GM23248 (cell line): Measurements from ENCODE around the gene CLDN18. TPM values are rescaled to one million over a fixed set of nuclear protein-coding genes. Genes with fewer than 3 reads are reported as not detected.
A peak's percentile ranks its signal among the peaks of the same experiment; 100 is the strongest.

Source experiments
- DNase-seq: peaks from one replicate; pipeline ENCODE4 v3.0.0-alpha.2; 2015
- H2AFZ ChIP-seq: fragments of 200-600 bp; sonication (generic); 2 replicates; pipeline ENCODE4 v1.6.1; 2016; ENCODE audit warnings: antibody characterized with exemption
- H3F3A ChIP-seq: fragments of 200-600 bp; sonication (generic); 2 replicates; pipeline ENCODE4 v1.6.1; 2016; ENCODE audit warnings: mild to moderate bottlenecking, antibody characterized with exemption, mixed run types; ENCODE audit not compliant: insufficient read depth
- H3K27ac ChIP-seq: fragments of 200-600 bp; sonication (generic); 2 replicates; pipeline ENCODE4 v1.5.1; 2016; ENCODE audit warnings: mild to moderate bottlenecking
- H3K27me3 ChIP-seq: fragments of 200-600 bp; sonication (generic); replicated peaks from 2 replicates; pipeline ENCODE4 v1.6.1; 2016; ENCODE audit warnings: mild to moderate bottlenecking; ENCODE audit not compliant: insufficient read depth
- H3K36me3 ChIP-seq: fragments of 200-600 bp; sonication (generic); 2 replicates; pipeline ENCODE4 v1.6.1; 2016; ENCODE audit warnings: low read depth, mild to moderate bottlenecking
- H3K4me1 ChIP-seq: fragments of 200-600 bp; sonication (generic); 2 replicates; pipeline ENCODE4 v1.6.1; 2016; ENCODE audit warnings: mild to moderate bottlenecking; ENCODE audit not compliant: insufficient read depth
- H3K4me2 ChIP-seq: fragments of 200-600 bp; sonication (generic); one replicate; pipeline ENCODE4 v1.6.1; 2016; ENCODE audit warnings: mild to moderate bottlenecking; ENCODE audit not compliant: unreplicated experiment
- H3K4me3 ChIP-seq: fragments of 200-600 bp; sonication (generic); 2 replicates; pipeline ENCODE4 v1.5.1; 2016; ENCODE audit warnings: mild to moderate bottlenecking
- H3K79me2 ChIP-seq: fragments of 200-600 bp; sonication (generic); 2 replicates; pipeline ENCODE4 v1.6.1; 2016; ENCODE audit warnings: mild to moderate bottlenecking; ENCODE audit not compliant: insufficient read depth
- H3K9ac ChIP-seq: fragments of 200-600 bp; sonication (generic); 2 replicates; pipeline ENCODE4 v1.6.1; 2016; ENCODE audit warnings: mild to moderate bottlenecking
- H3K9me2 ChIP-seq: fragments of 200-600 bp; sonication (generic); 2 replicates; pipeline ENCODE4 v1.6.1; 2016; ENCODE audit warnings: mixed run types, mild to moderate bottlenecking, moderate library complexity; ENCODE audit not compliant: insufficient read depth
- H3K9me3 ChIP-seq: fragments of 200-600 bp; sonication (generic); one replicate; pipeline ENCODE4 v1.6.1; 2017; ENCODE audit warnings: low read depth
- H4K20me1 ChIP-seq: fragments of 200-600 bp; sonication (generic); 2 replicates; pipeline ENCODE4 v1.6.0; 2016; ENCODE audit not compliant: insufficient read depth
- EZH2 ChIP-seq: fragments of 200-600 bp; sonication (generic); IDR thresholded peaks from 2 replicates; pipeline ENCODE4 v1.6.1; 2018; ENCODE audit warnings: antibody characterized with exemption, mild to moderate bottlenecking; ENCODE audit not compliant: insufficient read depth, poor library complexity, severe bottlenecking
- EZH2phosphoT487 ChIP-seq: fragments of 200-600 bp; sonication (generic); IDR thresholded peaks from 2 replicates; pipeline ENCODE4 v1.6.1; 2018; ENCODE audit warnings: antibody characterized with exemption, moderate library complexity, mild to moderate bottlenecking, low read depth; ENCODE audit not compliant: insufficient read depth
- WGBS, 2 experiments: methylation state at CpG; one replicate each; pipeline ENCODE4 v1.1.6; 2015 to 2017; ENCODE audit warnings: low lambda C conversion rate in 2 of 2, low coverage in 1 of 2; ENCODE audit errors: missing lambda C conversion rate in 2 of 2; 5-methylcytosine and 5-hydroxymethylcytosine counted together
- in situ Hi-C: fragments of 300-500 bp; cut with MboI; formaldehyde crosslinking; loops from 2 replicates; pipeline ENCODE4 v1.15.0; 2020
- polyA plus RNA-seq: library from polyadenylated mRNA; unstranded; fragments of >200 nt; fragmentation: Nextera tagmentation; extraction: Ambion mirVana; gene quantifications from 2 replicates; pipeline ENCODE4 v1.2.1, GENCODE V29; 2016
- total RNA-seq: library from RNA; depleted of rRNA; stranded (reverse); fragments of >200 nt; shearing (Covaris generic); gene quantifications from 2 replicates; pipeline ENCODE4 v1.2.3, GENCODE V29; 2014

The CLDN18 gene
- total and polyA plus RNA-seq, 2 experiments from 2014 or later = 0.18 TPM; not detected in 1

DNA sequence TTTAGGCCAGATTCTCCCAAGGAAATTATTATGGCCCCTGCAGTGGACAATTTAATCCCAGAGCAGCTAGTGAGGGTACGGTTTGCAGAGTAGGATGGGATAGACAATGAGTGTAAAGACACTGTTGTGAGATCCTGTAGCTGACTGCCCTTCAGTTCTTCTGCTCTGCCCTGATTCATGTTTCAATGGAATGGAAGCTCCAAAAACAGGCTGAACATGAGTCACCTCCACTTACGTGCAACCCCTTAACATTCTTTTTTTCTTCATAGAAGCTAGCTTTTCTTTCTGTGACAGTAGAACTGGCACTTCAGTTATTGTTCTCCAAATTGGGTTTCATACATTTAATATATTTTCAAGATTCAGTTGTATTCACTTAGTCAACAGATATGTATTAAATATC lies 32.1 kb downstream of the CLDN18 start:
- in situ Hi-C loops = no loop called here
- TF ChIP-seq EZH2 (no peak), EZH2phosphoT487 (no peak)
- no peak overlapping the region for H2AFZ ChIP-seq
- peak; percentile 91 for DNase-seq
- H3K4me2 ChIP-seq = peak overlapping the region; percentile 46
- peak overlapping the region; percentile 29; the same call in 1 of the 2 replicates for H3K9ac ChIP-seq
- H3K4me3 ChIP-seq = 0 out of 2 replicates have a peak overlapping the region, but pooled peaks have one; percentile 7
- no peaks in the 10 kb centered on the region for H3K36me3 ChIP-seq
- WGBS, 2 experiments = 31 to 38% methylated on average over 2 of the region's 2 CpGs
- no peaks in the 10 kb centered on the region for H3K79me2 ChIP-seq
- no peaks in the 10 kb centered on the region for H3K9me2 ChIP-seq
- peak overlapping the region; percentile 90 for H3K27ac ChIP-seq
- H3K9me3 ChIP-seq = no peaks in the 10 kb centered on the region
- H4K20me1 ChIP-seq = no peaks in the 10 kb centered on the region
- no peaks in the 10 kb centered on the region for H3K27me3 ChIP-seq
- peaks cover 46% of the 10 kb centered on the region for H3F3A ChIP-seq
- H3K4me1 ChIP-seq = peaks cover 35% of the 10 kb centered on the region

- H3K4me2 ChIP-seq = peak overlapping the region; percentile 75
- H3K27me3 ChIP-seq = no peaks in the 10 kb centered on the region
- H3K9me3 ChIP-seq = no peaks in the 10 kb centered on the region
- peak overlapping the region; percentile 90 for H3K27ac ChIP-seq
- H3K4me3 ChIP-seq = peak overlapping the region; percentile 50
- H3K9me2 ChIP-seq = no peaks in the 10 kb centered on the region
- TF ChIP-seq EZH2phosphoT487 (no peak), EZH2 (no peak)
- H3K36me3 ChIP-seq = peaks cover 2% of the 10 kb centered on the region; the same call in 1 of the 2 replicates
- H3K9ac ChIP-seq = peak overlapping the region; percentile 53; the same call in 1 of the 2 replicates
- no peaks in the 10 kb centered on the region for H3K79me2 ChIP-seq
- H2AFZ ChIP-seq = peak overlapping the region; percentile 71; the same call in 1 of the 2 replicates
- H4K20me1 ChIP-seq = no peaks in the 10 kb centered on the region
- peaks cover 35% of the 10 kb centered on the region for H3K4me1 ChIP-seq
- peak; percentile 92 for DNase-seq
- in situ Hi-C loops = no loop called here
- WGBS, 2 experiments = 41 to 42% methylated on average over 3 of the region's 3 CpGs
- H3F3A ChIP-seq = peaks cover 51% of the 10 kb centered on the region
These were observed 33.5 kb downstream of the CLDN18 start for GRCh38 chr3:138043266-138044029.

DNA sequence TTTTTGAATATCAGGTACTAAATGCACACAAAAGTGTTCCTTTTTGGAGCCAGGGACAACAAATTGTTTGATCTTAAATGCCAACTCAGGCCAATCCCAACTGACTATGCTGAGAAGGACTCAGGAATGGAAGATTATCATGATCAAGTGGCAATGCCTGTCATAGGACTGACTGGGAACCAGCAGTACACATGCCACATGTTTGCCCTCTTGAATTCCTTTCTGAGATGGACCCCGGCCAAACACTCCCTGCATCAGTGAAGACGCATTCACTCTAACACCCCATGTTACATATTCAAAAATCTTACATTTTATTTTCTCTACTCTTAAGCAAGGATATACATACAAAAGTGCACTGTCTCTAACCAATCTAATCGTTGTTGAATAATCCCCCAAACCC lies 36.1 kb downstream of the CLDN18 start:
- Histone ChIP-seq H3K36me3 (peaks cover 3% of the 10 kb centered on the region; the same call in 1 of the 2 replicates), H4K20me1 (no peaks in the 10 kb centered on the region), H3K4me1 (peaks cover 41% of the 10 kb centered on the region), H3K27ac (no peak overlapping the region), H3K27me3 (no peaks in the 10 kb centered on the region), H3K4me3 (no peak overlapping the region), H3F3A (peaks cover 60% of the 10 kb centered on the region), H3K9me2 (no peaks in the 10 kb centered on the region), H3K79me2 (no peaks in the 10 kb centered on the region), H3K9ac (no peak overlapping the region), H3K9me3 (no peaks in the 10 kb centered on the region), H3K4me2 (no peak overlapping the region), H2AFZ (no peak overlapping the region)
- TF ChIP-seq EZH2phosphoT487 (no peak), EZH2 (no peak)
- in situ Hi-C loops = no loop called here
- 80 to 88% methylated on average over 3 of the region's 3 CpGs for WGBS, 2 experiments
- DNase-seq = no peak

- in situ Hi-C loops = no loop called here
- no peak overlapping the region for H2AFZ ChIP-seq
These were observed 37.0 kb downstream of the CLDN18 start for GRCh38 chr3:138046955-138047354.

More at GRCh38 chr3:138046955-138047354, 37.0 kb downstream of the CLDN18 start:
- H3K79me2 ChIP-seq = no peaks in the 10 kb centered on the region
- peak; percentile 16 for DNase-seq
- H3F3A ChIP-seq = peaks cover 51% of the 10 kb centered on the region
- no peak overlapping the region for H3K4me2 ChIP-seq
- H3K9me2 ChIP-seq = no peaks in the 10 kb centered on the region
- H3K4me3 ChIP-seq = no peak overlapping the region
- 68 to 73% methylated on average over 3 of the region's 3 CpGs for WGBS, 2 experiments
- no peak for TF ChIP-seq EZH2
- TF ChIP-seq EZH2phosphoT487 = no peak
- no peak overlapping the region for H3K9ac ChIP-seq
- H4K20me1 ChIP-seq = no peaks in the 10 kb centered on the region
- no peaks in the 10 kb centered on the region for H3K27me3 ChIP-seq
- no peak overlapping the region for H3K27ac ChIP-seq
- no peaks in the 10 kb centered on the region for H3K9me3 ChIP-seq
- peaks cover 33% of the 10 kb centered on the region for H3K4me1 ChIP-seq
- H3K36me3 ChIP-seq = peaks cover 3% of the 10 kb centered on the region; the same call in 1 of the 2 replicates
